Suprapubic skin (tissue), 4 donors: ENCODE data around the gene BOLA3.

Experiments used
- EP300 ChIP-seq: sonication (generic); formaldehyde crosslinking; IDR thresholded peaks from one replicate; pipeline ENCODE4 v1.6.1; 2017; ENCODE audit warnings: antibody characterized with exemption
- POLR2A ChIP-seq, 2 donors: fragments of 450-650 bp; IDR thresholded peaks; one replicate each; pipeline ENCODE4 v1.6.1; 2017; ENCODE audit warnings: antibody characterized with exemption in 2 of 2, mild to moderate bottlenecking in 2 of 2, moderate library complexity in 2 of 2
- POLR2AphosphoS5 ChIP-seq, 3 donors: sonication (generic); formaldehyde crosslinking; IDR thresholded peaks; one replicate each; pipeline ENCODE4 v1.6.1; 2017; ENCODE audit warnings: antibody characterized with exemption in 3 of 3
- TF ChIP-seq, protein P1 (sequence below), 2 donors: fragments of 200-600 bp in 1 of 2; fragments of 450-650 bp in 1 of 2; sonication (generic) in 1 of 2; IDR thresholded peaks; one replicate each; pipeline ENCODE4 v1.5.1; 2016 to 2019; ENCODE audit warnings: antibody characterized with exemption in 2 of 2, mild to moderate bottlenecking in 1 of 2, moderate library complexity in 1 of 2

DNA sequence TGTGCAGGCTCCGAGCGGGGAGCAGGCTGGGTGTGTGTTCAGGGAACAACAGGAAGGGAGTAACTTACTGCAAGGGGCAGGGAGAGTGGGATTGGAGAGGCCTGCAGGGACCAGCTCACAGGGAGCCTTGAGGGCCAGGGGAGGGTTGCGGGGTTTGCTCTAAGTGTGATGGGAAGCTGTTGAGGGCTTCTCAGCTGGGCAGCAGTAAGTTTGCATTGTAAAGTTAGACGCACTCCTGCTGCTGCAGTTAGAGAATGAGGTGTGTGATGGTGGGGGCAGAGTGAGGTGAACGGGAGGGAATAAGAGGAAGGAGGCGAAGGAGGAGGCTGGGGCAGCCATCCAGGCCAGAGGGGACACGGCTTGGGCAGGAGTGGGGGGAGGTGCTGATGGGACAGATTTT, 53.4 kb downstream of the BOLA3 start:
- TF ChIP-seq, protein P1, sequence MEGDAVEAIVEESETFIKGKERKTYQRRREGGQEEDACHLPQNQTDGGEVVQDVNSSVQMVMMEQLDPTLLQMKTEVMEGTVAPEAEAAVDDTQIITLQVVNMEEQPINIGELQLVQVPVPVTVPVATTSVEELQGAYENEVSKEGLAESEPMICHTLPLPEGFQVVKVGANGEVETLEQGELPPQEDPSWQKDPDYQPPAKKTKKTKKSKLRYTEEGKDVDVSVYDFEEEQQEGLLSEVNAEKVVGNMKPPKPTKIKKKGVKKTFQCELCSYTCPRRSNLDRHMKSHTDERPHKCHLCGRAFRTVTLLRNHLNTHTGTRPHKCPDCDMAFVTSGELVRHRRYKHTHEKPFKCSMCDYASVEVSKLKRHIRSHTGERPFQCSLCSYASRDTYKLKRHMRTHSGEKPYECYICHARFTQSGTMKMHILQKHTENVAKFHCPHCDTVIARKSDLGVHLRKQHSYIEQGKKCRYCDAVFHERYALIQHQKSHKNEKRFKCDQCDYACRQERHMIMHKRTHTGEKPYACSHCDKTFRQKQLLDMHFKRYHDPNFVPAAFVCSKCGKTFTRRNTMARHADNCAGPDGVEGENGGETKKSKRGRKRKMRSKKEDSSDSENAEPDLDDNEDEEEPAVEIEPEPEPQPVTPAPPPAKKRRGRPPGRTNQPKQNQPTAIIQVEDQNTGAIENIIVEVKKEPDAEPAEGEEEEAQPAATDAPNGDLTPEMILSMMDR (IDR thresholded peaks at IDR 0.05) = no peak
- TF ChIP-seq POLR2A (IDR thresholded peaks at IDR 0.05) (no peak), POLR2AphosphoS5 (IDR thresholded peaks at IDR 0.05) (no peak), EP300 (no peak)
